Inferior parietal cortex (tissue), 1 donor: ENCODE data around the gene TUSC2.
A peak's percentile ranks its signal among the peaks of the same experiment; 100 is the strongest.

Experiments used
- DNase-seq: peaks from one replicate; pipeline ENCODE4 v3.0.0-alpha.2; 2016; ENCODE audit errors: extremely low spot score

The TUSC2 gene

GRCh38 chr3:50327943-50328691 is at the start of gene TUSC2:
TSS of gene TUSC2 (minus strand) at chr3:50328223. CDS start at chr3:50328099, 124 bp downstream.
- peak; percentile 98 for DNase-seq

GRCh38 chr3:50375258-50375931 is 47.4 kb upstream of the TUSC2 start:
- DNase-seq, result no peak

GRCh38 chr3:50374363-50375257 is 46.6 kb upstream of the TUSC2 start:
- DNase-seq, result no peak

GRCh38 chr3:50373146-50374051 is 45.4 kb upstream of the TUSC2 start:
- DNase-seq, result no peak

- DNase-seq, result no peak
Measured at GRCh38 chr3:50372349-50372748, 44.3 kb upstream of the TUSC2 start.

GRCh38 chr3:50371133-50371685 is 43.2 kb upstream of the TUSC2 start:
- no peak for DNase-seq

GRCh38 chr3:50370594-50370993 is 42.6 kb upstream of the TUSC2 start:
- DNase-seq, result peak; percentile 59

GRCh38 chr3:50369012-50369670 is 41.1 kb upstream of the TUSC2 start:
- DNase-seq, result no peak

- DNase-seq, result no peak
Measured at GRCh38 chr3:50365842-50366220, 37.8 kb upstream of the TUSC2 start.

GRCh38 chr3:50365080-50365841 is 37.2 kb upstream of the TUSC2 start:
- peak; percentile 30 for DNase-seq

- DNase-seq, result no peak
Measured at GRCh38 chr3:50364573-50365079, 36.6 kb upstream of the TUSC2 start.

- DNase-seq, result no peak
Measured at GRCh38 chr3:50359760-50360110, 31.7 kb upstream of the TUSC2 start.

- peak; percentile 99 for DNase-seq
Measured at GRCh38 chr3:50358911-50359759, 31.1 kb upstream of the TUSC2 start, which contains the start of gene TMEM115. TSS of gene TMEM115 (minus strand) at chr3:50359521. CDS start at chr3:50359063, 458 bp downstream.

- DNase-seq, result no peak
Measured at GRCh38 chr3:50358355-50358910, 30.4 kb upstream of the TUSC2 start.

- no peak for DNase-seq
Measured at GRCh38 chr3:50357481-50357880, 29.5 kb upstream of the TUSC2 start.

GRCh38 chr3:50356553-50356952 is 28.5 kb upstream of the TUSC2 start:
- no peak for DNase-seq

- no peak for DNase-seq
Measured at GRCh38 chr3:50355829-50356552, 28.0 kb upstream of the TUSC2 start.
